GM12872 (cell line): ENCODE measurements around the gene CSAD.

Experiments used
- CTCF ChIP-seq: IDR thresholded peaks from 3 replicates; pipeline ENCODE4 v1.5.1; 2011; ENCODE audit warnings: low read depth, mild to moderate bottlenecking, low read length, moderate library complexity; ENCODE audit not compliant: insufficient read depth

The CSAD gene

GRCh38 chr12:53187145-53187899, 6.6 kb upstream of the CSAD start:
- no peak for TF ChIP-seq CTCF

GRCh38 chr12:53186745-53187144, 6.0 kb upstream of the CSAD start:
- TF ChIP-seq CTCF = no peak

- peak; percentile 15; the same call in 1 of the 3 replicates for TF ChIP-seq CTCF
These were observed 4.9 kb upstream of the CSAD start for GRCh38 chr12:53185582-53186153.

- TF ChIP-seq CTCF = no peak
These were observed 4.1 kb upstream of the CSAD start for GRCh38 chr12:53184828-53185227.

- no peak for TF ChIP-seq CTCF
These were observed 2.2 kb upstream of the CSAD start for GRCh38 chr12:53182903-53183302.

GRCh38 chr12:53181935-53182334, 1.2 kb upstream of the CSAD start:
- no peak for TF ChIP-seq CTCF

- TF ChIP-seq CTCF = no peak
These were observed 363 bp upstream of the CSAD start for GRCh38 chr12:53180931-53181645.
